ENCODE results near the gene TNFAIP8. TPM values are rescaled to one million over a fixed set of nuclear protein-coding genes. Genes with fewer than 3 reads are reported as not detected.

Gene TNFAIP8
- total RNA-seq, 4 donors from 2014 or later: 9.8 to 28.1 (median 22.5) TPM

GRCh38 chr5:119359737-119360413 lies 4.1 kb downstream of the TNFAIP8 start:
- H3K9me3 ChIP-seq: no peaks in the 10 kb centered on the region
- no peaks in the 10 kb centered on the region for H3K36me3 ChIP-seq
- TF ChIP-seq POLR2AphosphoS5 (IDR thresholded peaks at IDR 0.05) (no peak), EP300 (IDR thresholded peaks at IDR 0.05; ENCODE audit: low read depth) (no peak), POLR2A (IDR thresholded peaks at IDR 0.05) (no peak)
- TF ChIP-seq, protein P1, sequence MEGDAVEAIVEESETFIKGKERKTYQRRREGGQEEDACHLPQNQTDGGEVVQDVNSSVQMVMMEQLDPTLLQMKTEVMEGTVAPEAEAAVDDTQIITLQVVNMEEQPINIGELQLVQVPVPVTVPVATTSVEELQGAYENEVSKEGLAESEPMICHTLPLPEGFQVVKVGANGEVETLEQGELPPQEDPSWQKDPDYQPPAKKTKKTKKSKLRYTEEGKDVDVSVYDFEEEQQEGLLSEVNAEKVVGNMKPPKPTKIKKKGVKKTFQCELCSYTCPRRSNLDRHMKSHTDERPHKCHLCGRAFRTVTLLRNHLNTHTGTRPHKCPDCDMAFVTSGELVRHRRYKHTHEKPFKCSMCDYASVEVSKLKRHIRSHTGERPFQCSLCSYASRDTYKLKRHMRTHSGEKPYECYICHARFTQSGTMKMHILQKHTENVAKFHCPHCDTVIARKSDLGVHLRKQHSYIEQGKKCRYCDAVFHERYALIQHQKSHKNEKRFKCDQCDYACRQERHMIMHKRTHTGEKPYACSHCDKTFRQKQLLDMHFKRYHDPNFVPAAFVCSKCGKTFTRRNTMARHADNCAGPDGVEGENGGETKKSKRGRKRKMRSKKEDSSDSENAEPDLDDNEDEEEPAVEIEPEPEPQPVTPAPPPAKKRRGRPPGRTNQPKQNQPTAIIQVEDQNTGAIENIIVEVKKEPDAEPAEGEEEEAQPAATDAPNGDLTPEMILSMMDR (IDR thresholded peaks at IDR 0.05): no peak
- H3K27me3 ChIP-seq: no peaks in the 10 kb centered on the region
- H3K27ac ChIP-seq: no peak overlapping the region
- in situ Hi-C loops (cut with MboI; ENCODE audit: low pct_ligation_motif_present in 1 of 4, low pct_unique_long_range_greater_than_20kb in 1 of 4, low sequenced_read_pairs in 3 of 4): no loop called here
- WGBS, 2 donors (ENCODE audit: low coverage in 1 of 2): 38 to 56% methylated on average over 4 of the region's 4 CpGs
- H3K4me3 ChIP-seq: no peak overlapping the region
- intact Hi-C loops (cut with DNase I; ENCODE audit: low total_unique reads): no loop called here
- H3K4me1 ChIP-seq: peaks cover 3 to 47% (median 11%) of the 10 kb centered on the region in 4 donors
- no peak for DNase-seq

GRCh38 chr5:119360905-119361593 lies 5.2 kb downstream of the TNFAIP8 start:
- Histone ChIP-seq H3K36me3 (no peaks in the 10 kb centered on the region), H3K27ac (no peak overlapping the region), H3K4me1 (peaks cover 0 to 48% (median 11%) of the 10 kb centered on the region in 4 donors), H3K27me3 (no peaks in the 10 kb centered on the region), H3K4me3 (no peak overlapping the region), H3K9me3 (no peaks in the 10 kb centered on the region)
- in situ Hi-C loops (cut with MboI; ENCODE audit: low pct_ligation_motif_present in 1 of 4, low pct_unique_long_range_greater_than_20kb in 1 of 4, low sequenced_read_pairs in 3 of 4): no loop called here
- WGBS, 2 donors (ENCODE audit: low coverage in 1 of 2): 67 to 77% methylated on average over 2 to 5 of the region's 5 CpGs
- DNase-seq: no peak
- no peak for TF ChIP-seq POLR2AphosphoS5 (IDR thresholded peaks at IDR 0.05)
- TF ChIP-seq, protein P1 (IDR thresholded peaks at IDR 0.05): no peak
- no peak for TF ChIP-seq POLR2A (IDR thresholded peaks at IDR 0.05)
- no peak for TF ChIP-seq EP300 (IDR thresholded peaks at IDR 0.05; ENCODE audit: low read depth)
- intact Hi-C loops (cut with DNase I; ENCODE audit: low total_unique reads): no loop called here

DNA sequence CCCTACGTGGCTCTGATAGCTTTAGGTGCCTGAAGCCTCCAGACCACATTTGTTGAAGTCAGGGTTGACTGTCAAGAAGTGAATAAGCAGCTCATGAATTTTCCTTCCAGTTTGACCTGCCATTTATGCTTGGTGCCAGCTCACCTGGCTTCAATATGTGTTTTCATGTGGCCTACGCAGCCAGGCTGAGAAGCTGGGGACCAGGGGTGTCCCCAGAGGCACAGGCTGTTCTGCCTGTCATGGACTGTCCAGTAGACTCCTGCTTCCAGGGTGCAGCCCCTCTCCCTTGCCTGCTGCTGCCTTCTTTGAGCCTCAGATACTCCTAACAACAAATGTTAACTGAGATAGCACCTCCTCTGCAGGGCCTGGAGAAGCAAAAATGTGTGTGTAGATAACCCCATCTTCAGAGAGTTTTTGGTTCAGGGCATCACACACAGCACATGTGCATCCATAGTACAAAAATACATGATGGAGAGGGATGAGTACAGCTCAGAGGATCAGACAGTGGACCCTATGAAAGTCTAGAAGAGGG lies 5.8 kb downstream of the TNFAIP8 start:
- no peak overlapping the region for H3K27ac ChIP-seq
- H3K27me3 ChIP-seq: no peaks in the 10 kb centered on the region
- intact Hi-C loops (cut with DNase I; ENCODE audit: low total_unique reads): no loop called here
- no peak overlapping the region for H3K4me3 ChIP-seq
- H3K4me1 ChIP-seq: peaks cover 0 to 46% (median 7%) of the 10 kb centered on the region in 4 donors
- H3K9me3 ChIP-seq: no peaks in the 10 kb centered on the region
- DNase-seq: no peak
- 63 to 67% methylated on average over 1 to 2 of the region's 2 CpGs for WGBS, 2 donors (ENCODE audit: low coverage in 1 of 2)
- no peaks in the 10 kb centered on the region for H3K36me3 ChIP-seq
- TF ChIP-seq, protein P1 (IDR thresholded peaks at IDR 0.05): no peak
- TF ChIP-seq POLR2AphosphoS5 (IDR thresholded peaks at IDR 0.05) (no peak), EP300 (IDR thresholded peaks at IDR 0.05; ENCODE audit: low read depth) (no peak), POLR2A (IDR thresholded peaks at IDR 0.05) (no peak)
- in situ Hi-C loops (cut with MboI; ENCODE audit: low pct_ligation_motif_present in 1 of 4, low pct_unique_long_range_greater_than_20kb in 1 of 4, low sequenced_read_pairs in 3 of 4): no loop called here

DNA sequence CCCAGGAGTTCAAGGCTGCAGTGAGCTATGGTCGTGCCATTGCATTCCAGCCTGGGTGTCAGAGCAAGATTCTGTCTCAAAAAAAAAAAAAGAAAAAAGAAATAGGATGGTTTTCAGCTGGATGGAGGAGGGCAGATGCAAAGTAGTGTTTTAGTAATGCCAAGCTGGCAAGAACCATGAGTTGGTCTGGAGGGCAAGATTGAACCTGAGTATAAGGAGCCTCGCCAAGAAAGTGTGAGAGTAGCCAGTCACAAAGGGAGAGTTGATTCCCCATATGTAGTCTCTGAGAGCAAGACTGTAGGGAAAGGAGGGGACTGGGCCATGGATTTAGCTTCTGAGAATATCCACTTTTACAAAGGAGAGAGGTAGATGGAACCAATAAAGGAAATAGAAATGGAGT lies 6.9 kb downstream of the TNFAIP8 start:
- no peaks in the 10 kb centered on the region for H3K27me3 ChIP-seq
- intact Hi-C loops (cut with DNase I; ENCODE audit: low total_unique reads) (no loop called here), in situ Hi-C loops (cut with MboI; ENCODE audit: low pct_ligation_motif_present in 1 of 4, low pct_unique_long_range_greater_than_20kb in 1 of 4, low sequenced_read_pairs in 3 of 4) (no loop called here)
- peaks cover 0 to 43% (median 7%) of the 10 kb centered on the region in 4 donors for H3K4me1 ChIP-seq
- TF ChIP-seq, protein P1 (IDR thresholded peaks at IDR 0.05): no peak
- TF ChIP-seq POLR2AphosphoS5 (IDR thresholded peaks at IDR 0.05) (no peak), EP300 (IDR thresholded peaks at IDR 0.05; ENCODE audit: low read depth) (no peak), POLR2A (IDR thresholded peaks at IDR 0.05) (no peak)
- H3K36me3 ChIP-seq: no peaks in the 10 kb centered on the region
- DNase-seq: no peak
- H3K27ac ChIP-seq: no peak overlapping the region
- WGBS, 2 donors (ENCODE audit: low coverage in 1 of 2): 69 to 100% methylated on average over 1 to 2 of the region's 2 CpGs
- no peak overlapping the region for H3K4me3 ChIP-seq
- H3K9me3 ChIP-seq: no peaks in the 10 kb centered on the region

Measured in transverse colon (tissue), 4 donors.